ENCODE measurements around the gene TIMMDC1.
A peak's percentile ranks its signal among the peaks of the same experiment; 100 is the strongest.
"Not testable (repeated sequence)": the region's sequence is repeated elsewhere in the genome, so short reads cannot be mapped to it uniquely, and the experiment has no call there.

Gene TIMMDC1

DNA sequence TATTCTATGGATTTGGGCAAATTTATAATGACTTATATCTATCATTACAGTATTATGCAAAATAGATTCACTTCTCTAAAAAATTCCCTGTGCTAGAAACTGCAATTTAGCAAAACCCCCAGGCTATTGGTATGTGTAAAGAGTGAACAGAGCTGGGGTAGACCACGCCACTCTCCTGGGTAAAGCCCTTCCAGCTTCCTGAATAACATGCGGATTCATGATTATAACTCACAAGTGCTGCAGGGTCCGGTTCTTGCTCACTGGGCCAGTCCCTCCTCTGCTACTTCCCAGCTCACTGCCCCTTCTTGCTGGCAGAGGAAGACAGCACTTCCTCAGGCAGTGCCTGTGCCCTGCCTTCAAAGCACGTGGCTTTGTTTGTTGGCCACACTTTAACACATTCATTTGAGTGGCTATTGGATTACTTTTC lies 57.0 kb downstream of the TIMMDC1 start:
- H3K27ac Mint-ChIP-seq = no peak overlapping the region
- CTCF ChIA-PET = no interaction called here
- no peaks in the 10 kb centered on the region for H3K9me3 Mint-ChIP-seq
- H3K4me1 Mint-ChIP-seq = peaks cover 67% of the 10 kb centered on the region
- H3K4me3 Mint-ChIP-seq = peak overlapping the region; percentile 70
- DNase-seq = no peak
- H3K36me3 Mint-ChIP-seq = peaks cover 52% of the 10 kb centered on the region
- no peaks in the 10 kb centered on the region for H3K27me3 Mint-ChIP-seq

DNA sequence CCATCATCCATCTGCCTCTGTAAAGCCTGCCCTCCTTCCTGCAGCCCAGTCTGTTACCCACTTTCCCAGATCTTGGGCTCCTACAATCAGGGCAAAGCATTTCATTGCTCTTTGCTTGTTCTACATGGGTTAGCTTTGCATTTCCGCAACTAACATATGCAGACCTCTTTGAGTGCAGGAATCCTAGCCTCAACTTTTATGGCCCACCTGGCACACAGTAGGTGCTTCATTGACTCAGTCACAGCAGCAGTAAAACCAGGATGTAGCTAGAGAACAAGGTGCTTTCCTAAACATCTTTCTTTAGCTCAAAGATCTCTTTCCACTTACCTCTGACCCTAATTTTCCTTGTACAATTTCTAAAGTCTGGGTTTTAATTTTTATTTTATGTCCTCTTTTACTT lies 57.6 kb downstream of the TIMMDC1 start:
- DNase-seq = no peak
- H3K27me3 Mint-ChIP-seq = no peaks in the 10 kb centered on the region
- CTCF ChIA-PET = interaction anchor here (0.8 kb wide), 1 partner anchor 336 kb away, joined by 3 read pairs; no protein-coding TSS in a partner anchor
- peak overlapping the region; percentile 70 for H3K4me3 Mint-ChIP-seq
- H3K9me3 Mint-ChIP-seq = no peaks in the 10 kb centered on the region
- no peak overlapping the region for H3K27ac Mint-ChIP-seq
- peaks cover 70% of the 10 kb centered on the region for H3K4me1 Mint-ChIP-seq
- peaks cover 49% of the 10 kb centered on the region for H3K36me3 Mint-ChIP-seq

DNA sequence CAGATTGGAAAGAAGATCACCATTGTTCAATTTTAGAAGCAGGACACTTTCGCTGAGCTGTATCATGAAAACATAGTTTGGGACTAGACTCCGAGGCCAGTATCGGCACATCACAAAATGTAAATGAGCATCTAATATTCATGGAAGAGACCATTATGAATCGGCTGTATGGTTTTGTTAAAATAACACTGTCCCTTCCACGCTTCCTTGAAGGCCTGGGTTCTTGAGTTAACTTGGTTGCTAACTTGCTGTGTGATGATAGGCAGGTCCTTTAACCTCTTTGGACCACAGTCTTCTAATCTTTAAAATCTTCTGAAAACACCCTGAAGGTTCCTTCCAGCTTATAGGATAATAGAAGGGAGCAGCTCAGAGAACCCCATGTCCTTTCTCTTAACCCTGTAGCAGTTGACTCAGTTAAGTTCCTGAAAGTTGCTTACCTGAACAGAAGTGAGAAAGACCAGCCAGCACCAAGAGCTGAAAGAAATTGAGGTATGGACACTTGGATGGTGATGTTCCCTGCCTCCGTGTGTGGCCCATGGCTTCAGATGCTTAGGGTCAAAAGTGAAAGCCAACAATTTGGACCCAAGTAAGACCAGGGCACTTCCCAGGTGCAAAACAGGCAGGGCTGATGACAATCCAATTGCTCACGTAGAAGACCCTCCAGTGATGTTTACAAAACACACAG lies 59.0 kb downstream of the TIMMDC1 start:
- DNase-seq = no peak
- peaks cover 41% of the 10 kb centered on the region for H3K36me3 Mint-ChIP-seq
- CTCF ChIA-PET = no interaction called here
- peak overlapping the region; percentile 70 for H3K4me3 Mint-ChIP-seq
- peaks cover 69% of the 10 kb centered on the region for H3K4me1 Mint-ChIP-seq
- H3K27ac Mint-ChIP-seq = peak overlapping the region; percentile 81
- H3K9me3 Mint-ChIP-seq = no peaks in the 10 kb centered on the region
- H3K27me3 Mint-ChIP-seq = peaks cover under 1% of the 10 kb centered on the region

DNA sequence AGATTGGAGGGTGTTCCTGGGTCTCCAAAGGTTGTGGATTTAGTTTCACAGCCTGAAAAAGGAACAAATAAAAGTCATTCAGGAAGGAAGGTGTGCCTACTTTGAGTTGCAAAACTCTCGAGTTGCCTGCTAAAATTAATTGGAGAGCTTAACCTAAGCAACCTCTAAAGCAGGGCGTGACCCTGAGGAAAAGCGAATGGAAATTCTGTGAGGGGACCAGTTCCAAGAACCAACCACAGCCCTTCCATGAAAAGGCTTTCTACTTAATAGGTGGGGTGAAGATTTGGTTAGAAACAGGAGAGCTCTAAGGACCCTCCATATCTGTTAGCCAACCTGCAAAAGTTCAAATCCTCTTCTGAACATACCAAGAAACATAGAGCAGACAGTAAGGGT lies 59.5 kb downstream of the TIMMDC1 start:
- Mint-ChIP-seq H3K4me3 (peak overlapping the region; percentile 70), H3K36me3 (peaks cover 39% of the 10 kb centered on the region), H3K4me1 (peaks cover 72% of the 10 kb centered on the region), H3K27me3 (peaks cover 3% of the 10 kb centered on the region), H3K27ac (peak overlapping the region; percentile 81), H3K9me3 (no peaks in the 10 kb centered on the region)
- DNase-seq = peak; percentile 54
- CTCF ChIA-PET = no interaction called here

DNA sequence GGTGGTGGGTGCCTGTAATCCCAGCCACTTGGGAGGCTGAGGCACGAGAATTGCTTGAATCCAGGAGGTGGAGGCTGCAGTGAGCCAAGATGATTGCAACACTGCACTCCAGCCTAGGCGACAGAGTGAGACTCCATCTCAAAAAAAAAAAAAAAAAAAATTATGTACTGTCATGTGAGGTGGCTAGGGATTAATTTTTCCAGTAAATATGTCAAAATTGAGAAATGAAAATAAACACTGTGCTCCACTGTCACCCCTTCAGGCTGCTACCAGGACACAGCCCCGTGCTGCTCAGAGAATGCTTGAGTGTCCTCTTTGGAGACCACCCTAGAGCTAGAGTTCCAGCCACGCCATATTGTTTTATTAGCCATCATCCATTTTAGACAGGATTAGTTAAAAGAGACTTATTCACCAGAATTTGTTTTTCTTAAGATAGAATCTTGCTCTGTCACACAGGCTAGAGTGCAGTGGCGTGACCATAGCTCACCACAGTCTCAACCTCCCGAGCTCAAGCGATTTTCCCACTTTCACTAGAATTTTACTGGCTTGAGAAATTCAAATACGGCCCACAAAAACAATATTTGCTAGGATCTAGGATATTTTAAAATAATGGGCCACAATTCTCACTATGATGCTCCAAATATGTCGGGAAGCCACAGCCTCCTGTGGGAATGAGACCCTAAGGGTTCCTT lies 60.4 kb downstream of the TIMMDC1 start:
- peaks cover 70% of the 10 kb centered on the region for H3K4me1 Mint-ChIP-seq
- peak overlapping the region; percentile 81 for H3K27ac Mint-ChIP-seq
- CTCF ChIA-PET = interaction anchor here (0.7 to 2.3 kb wide), 8 partner anchors 19 to 284 kb away, joined by 3 to 10 read pairs (median 4); partner anchors contain the start of gene TMEM39A
- H3K9me3 Mint-ChIP-seq = no peaks in the 10 kb centered on the region
- H3K27me3 Mint-ChIP-seq = peaks cover 3% of the 10 kb centered on the region
- H3K4me3 Mint-ChIP-seq = peak overlapping the region; percentile 70
- DNase-seq = no peak
- peaks cover 35% of the 10 kb centered on the region for H3K36me3 Mint-ChIP-seq

DNA sequence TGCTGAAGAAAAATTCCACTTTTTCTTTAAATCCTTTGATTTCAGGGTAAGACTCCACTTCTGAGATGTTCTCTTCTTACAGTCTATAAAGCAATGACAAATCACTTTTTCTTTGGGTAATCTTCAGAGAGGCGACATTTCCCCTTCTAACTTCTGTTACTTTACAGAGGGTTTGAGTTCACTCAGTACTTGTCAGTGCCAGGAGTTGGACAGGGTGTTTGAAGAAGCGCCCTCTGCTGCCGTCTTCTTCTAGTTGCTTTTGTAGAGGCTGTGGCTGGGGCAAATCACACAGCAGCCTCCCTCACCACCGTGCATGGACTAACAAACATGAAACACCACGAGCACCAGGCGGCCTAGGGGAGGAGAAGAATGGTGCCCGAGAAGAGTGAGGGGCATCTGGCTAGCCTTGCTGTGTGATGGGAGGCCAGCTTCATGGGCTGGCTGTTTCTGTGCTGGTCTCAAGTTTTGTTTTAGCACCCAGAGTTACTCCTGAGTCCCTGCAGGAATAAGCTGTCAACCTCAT lies 61.2 kb downstream of the TIMMDC1 start, which contains the start of gene CD80:
TSS of gene CD80 (minus strand) at position 174 of the 523 bp plus-strand sequence. CDS start 1,886 bp downstream, outside the sequence.
- peak within 1 kb of the TSS; percentile 81 for H3K27ac Mint-ChIP-seq
- H3K4me1 Mint-ChIP-seq = peaks cover 64% of the 10 kb centered on the region
- peaks cover 6% of the 10 kb centered on the region for H3K27me3 Mint-ChIP-seq
- H3K4me3 Mint-ChIP-seq = peak within 1 kb of the TSS; percentile 70
- DNase-seq = peak; percentile 84
- no peaks in the 10 kb centered on the region for H3K9me3 Mint-ChIP-seq
- CTCF ChIA-PET = interaction anchor here (0.7 to 2.3 kb wide), 10 partner anchors 19 to 285 kb away, joined by 3 to 10 read pairs (median 4); partner anchors contain the start of gene TMEM39A
- peaks cover 32% of the 10 kb centered on the region for H3K36me3 Mint-ChIP-seq

DNA sequence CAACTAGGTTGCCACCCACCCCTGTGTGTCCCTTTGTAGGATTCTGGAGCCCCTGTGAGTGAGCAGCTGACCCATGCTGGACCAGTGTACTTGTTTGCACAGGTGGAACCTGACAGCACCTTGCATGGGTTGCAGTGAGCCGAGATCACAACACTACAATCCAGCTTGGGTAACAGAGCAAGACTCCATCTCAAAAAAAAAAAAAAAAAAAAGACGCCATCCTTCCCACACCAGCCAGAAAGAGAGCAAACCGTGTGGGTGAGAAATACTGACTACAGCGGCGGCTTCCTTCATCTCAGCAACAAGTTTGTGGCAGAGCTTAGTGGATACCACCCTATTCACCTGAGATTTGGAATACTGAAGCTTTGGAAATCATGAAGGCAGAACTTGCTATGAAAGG lies 61.8 kb downstream of the TIMMDC1 start:
- Mint-ChIP-seq H3K27me3 (peaks cover 7% of the 10 kb centered on the region), H3K27ac (no peak overlapping the region), H3K4me1 (peaks cover 57% of the 10 kb centered on the region), H3K4me3 (no peak overlapping the region), H3K36me3 (peaks cover 27% of the 10 kb centered on the region), H3K9me3 (no peaks in the 10 kb centered on the region)
- CTCF ChIA-PET = interaction anchor here (0.6 to 2.3 kb wide), 10 partner anchors 34 to 332 kb away, joined by 3 to 10 read pairs (median 4); partner anchors contain the start of gene TMEM39A
- no peak for DNase-seq

DNA sequence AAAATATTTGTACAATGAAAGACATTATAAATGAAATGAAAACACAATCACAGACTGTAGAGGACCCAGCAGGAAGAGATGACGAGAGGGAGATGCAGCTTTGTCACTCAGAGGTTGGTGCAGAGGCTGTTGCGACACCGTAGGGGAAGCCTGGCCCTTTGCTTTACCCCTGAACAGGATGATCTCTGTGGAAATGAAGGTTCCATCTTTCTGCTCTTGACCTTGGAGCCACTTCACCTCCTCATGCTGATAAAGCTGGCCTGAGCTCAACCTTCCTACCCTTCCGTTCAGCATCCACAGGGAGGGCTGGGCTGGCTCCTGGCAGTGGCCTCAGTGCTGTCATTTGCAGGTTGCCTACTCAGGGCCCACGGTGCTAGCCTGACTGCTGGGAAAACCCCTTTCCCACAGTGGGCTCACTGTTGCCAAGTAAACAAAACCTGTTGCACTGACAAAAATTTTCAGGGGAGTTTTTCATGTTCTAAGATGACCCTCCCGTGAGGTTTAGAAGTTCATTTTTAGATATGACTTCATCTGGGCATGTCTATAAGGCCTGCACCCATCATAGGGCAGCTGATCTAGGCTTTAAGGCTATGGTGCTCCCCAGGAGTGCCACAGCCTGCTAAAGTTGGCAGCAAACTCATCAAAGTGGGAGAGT lies 64.1 kb downstream of the TIMMDC1 start:
- Mint-ChIP-seq H3K27ac (no peak overlapping the region), H3K27me3 (peaks cover 9% of the 10 kb centered on the region), H3K36me3 (peaks cover 5% of the 10 kb centered on the region), H3K4me1 (peaks cover 34% of the 10 kb centered on the region), H3K4me3 (no peak overlapping the region), H3K9me3 (no peaks in the 10 kb centered on the region)
- CTCF ChIA-PET = no interaction called here
- DNase-seq = no peak

DNA sequence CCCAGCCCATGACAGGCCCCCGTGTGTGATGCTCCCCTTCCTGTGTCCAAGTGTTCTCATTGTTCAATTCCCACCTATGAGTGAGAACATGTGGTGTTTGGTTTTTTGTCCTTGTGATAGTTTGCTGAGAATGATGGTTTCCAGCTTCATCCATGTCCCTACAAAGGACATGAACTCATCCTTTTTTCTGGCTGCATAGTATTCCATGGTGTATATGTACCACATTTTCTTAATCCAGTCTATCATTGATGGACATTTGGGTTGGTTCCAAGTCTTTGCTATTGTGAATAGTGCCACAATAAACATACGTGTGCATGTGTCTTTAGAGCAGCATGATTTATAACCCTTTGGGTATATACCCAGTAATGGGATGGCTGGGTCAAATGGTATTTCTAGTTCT lies 65.0 kb downstream of the TIMMDC1 start:
- H3K36me3 Mint-ChIP-seq, H3K27ac Mint-ChIP-seq, H3K4me3 Mint-ChIP-seq, DNase-seq, H3K9me3 Mint-ChIP-seq, CTCF ChIA-PET: not testable (repeated sequence)
- peaks cover 18% of the 10 kb centered on the region for H3K27me3 Mint-ChIP-seq
- peaks cover 25% of the 10 kb centered on the region for H3K4me1 Mint-ChIP-seq

DNA sequence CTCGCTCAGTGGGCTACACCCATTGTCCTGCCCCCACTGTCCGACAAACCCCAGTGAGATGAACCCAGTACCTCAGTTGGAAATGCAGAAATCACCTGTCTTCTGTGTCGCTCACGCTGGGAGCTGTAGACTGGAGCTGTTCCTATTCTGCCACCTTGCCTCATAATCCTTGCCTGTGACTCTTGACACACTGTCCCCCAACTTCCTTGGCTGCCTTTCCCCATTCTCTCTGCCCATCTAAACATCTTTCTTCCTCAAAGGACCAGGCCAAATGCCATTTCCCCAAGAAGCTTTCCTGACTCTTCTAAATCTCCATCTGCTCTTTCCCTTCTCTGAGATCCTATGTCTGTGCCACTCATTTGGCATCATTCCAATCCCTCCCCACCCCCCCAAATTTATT lies 70.8 kb downstream of the TIMMDC1 start:
- no peak overlapping the region for H3K27ac Mint-ChIP-seq

DNA sequence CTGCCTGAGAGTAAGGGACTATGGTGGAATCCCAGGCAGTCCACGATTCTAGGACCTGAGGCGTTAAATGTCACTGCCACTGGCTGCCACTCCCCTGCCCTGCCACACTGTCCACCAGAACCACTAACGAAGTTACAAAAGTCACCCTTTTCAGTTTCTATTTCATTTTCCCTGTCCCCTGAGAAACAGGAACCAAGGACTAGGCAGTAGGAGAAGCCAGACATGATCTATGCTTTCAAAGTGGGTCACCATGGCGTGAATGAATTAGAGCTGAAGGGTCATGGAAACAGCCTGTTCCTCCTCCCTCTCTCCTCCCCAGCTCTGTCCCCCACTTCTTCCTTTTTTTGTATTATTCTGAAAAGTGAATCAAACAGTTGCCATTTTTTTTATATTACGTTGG lies 71.9 kb downstream of the TIMMDC1 start:
- no peaks in the 10 kb centered on the region for H3K9me3 Mint-ChIP-seq
- H3K36me3 Mint-ChIP-seq = no peaks in the 10 kb centered on the region
- H3K4me3 Mint-ChIP-seq = no peak overlapping the region
- CTCF ChIA-PET = no interaction called here
- DNase-seq = no peak
- no peak overlapping the region for H3K27ac Mint-ChIP-seq
- peaks cover 48% of the 10 kb centered on the region for H3K27me3 Mint-ChIP-seq
- H3K4me1 Mint-ChIP-seq = peaks cover 7% of the 10 kb centered on the region

More for the DNA sequence above, 70.8 kb downstream of the TIMMDC1 start:
- H3K36me3 Mint-ChIP-seq = peaks cover 2% of the 10 kb centered on the region
- CTCF ChIA-PET = no interaction called here
- peaks cover 7% of the 10 kb centered on the region for H3K4me1 Mint-ChIP-seq
- H3K27me3 Mint-ChIP-seq = peaks cover 52% of the 10 kb centered on the region
- DNase-seq = no peak
- no peak overlapping the region for H3K4me3 Mint-ChIP-seq
- H3K9me3 Mint-ChIP-seq = no peaks in the 10 kb centered on the region

DNA sequence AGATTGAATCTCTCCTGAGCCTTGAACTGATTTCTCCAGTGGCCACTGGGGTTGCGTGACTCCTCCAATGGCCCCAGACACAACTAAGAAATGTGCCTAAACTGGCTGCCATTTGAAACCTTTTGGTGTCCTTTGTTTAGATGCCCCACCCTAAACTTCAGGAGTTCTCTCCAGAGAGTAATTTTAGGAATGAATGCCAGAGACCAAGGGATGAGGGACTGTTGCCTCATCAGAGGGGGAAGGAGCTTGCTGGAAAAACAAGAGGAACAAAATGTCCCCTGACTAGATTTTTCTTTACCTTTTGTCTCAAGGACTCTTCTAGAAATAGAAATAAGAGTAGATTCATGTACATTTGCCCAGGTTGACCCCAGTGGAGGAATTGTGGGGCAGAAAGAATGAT lies 72.9 kb downstream of the TIMMDC1 start:
- CTCF ChIA-PET = interaction anchor here (1.3 kb wide), 1 partner anchor 268 kb away, joined by 3 read pairs; no protein-coding TSS in a partner anchor
- Mint-ChIP-seq H3K27me3 (peaks cover 48% of the 10 kb centered on the region), H3K36me3 (no peaks in the 10 kb centered on the region), H3K9me3 (no peaks in the 10 kb centered on the region), H3K4me1 (peaks cover 7% of the 10 kb centered on the region), H3K27ac (no peak overlapping the region), H3K4me3 (no peak overlapping the region)
- no peak for DNase-seq

DNA sequence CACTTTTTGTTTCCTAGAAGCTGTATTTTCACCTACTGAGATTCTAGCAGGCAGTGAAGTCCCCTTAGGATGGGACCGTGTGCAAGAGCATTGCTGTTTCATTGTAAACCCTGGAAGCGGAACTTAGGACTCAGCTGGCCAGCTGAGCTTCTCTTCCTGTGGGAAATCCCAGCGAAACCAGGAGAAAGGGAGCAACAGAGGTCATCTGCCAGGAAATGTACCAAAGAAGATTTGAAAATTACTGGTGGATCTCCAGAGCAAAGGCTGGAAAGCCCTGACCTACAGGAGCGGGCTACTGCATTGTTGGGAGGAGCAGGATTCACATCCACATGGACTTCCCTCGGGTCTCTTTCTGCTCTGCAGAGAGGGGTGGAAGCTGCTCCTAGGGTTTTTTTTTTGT lies 73.3 kb downstream of the TIMMDC1 start:
- Mint-ChIP-seq H3K27me3 (peaks cover 48% of the 10 kb centered on the region), H3K27ac (no peak overlapping the region), H3K9me3 (no peaks in the 10 kb centered on the region), H3K4me3 (no peak overlapping the region), H3K36me3 (no peaks in the 10 kb centered on the region), H3K4me1 (peaks cover 7% of the 10 kb centered on the region)
- CTCF ChIA-PET = interaction anchor here (1.3 kb wide), 1 partner anchor 269 kb away, joined by 3 read pairs; no protein-coding TSS in a partner anchor
- no peak for DNase-seq
